K562 (cell line): Measurements from ENCODE around the gene TNFAIP8L1. TPM values are rescaled to one million over a fixed set of nuclear protein-coding genes. Genes with fewer than 3 reads are reported as not detected.
A peak's percentile ranks its signal among the peaks of the same experiment; 100 is the strongest.

Experiments used
- ATAC-seq: fragments of 200-7000 bp; cut with Tn5 transposase; 3 replicates; pipeline ENCODE4 v1.9.1; 2020; ENCODE audit warnings: moderate library complexity
- BruUV-seq: library from RNA; stranded (reverse); fragments of 400-500 nt; replicated peaks from 2 replicates; lab custom pipeline; 2021; lab: Mats Ljungman, UMichigan
- CTCF ChIA-PET: fragments of 300-600 bp; formaldehyde crosslinking; extraction: SDS; loops from one replicate; lab custom pipeline; 2021; ENCODE audit warnings: low intra/inter-chr PET ratio; lab: Yijun Ruan, JAX
- POLR2A ChIA-PET: fragments of 300-600, 350-650 bp; sonication (Branson Sonifier 250); formaldehyde crosslinking; extraction: SDS; loops from one replicate; lab custom pipeline; 2021; ENCODE audit warnings: antibody characterized with exemption, inconsistent platforms; lab: Yijun Ruan, JAX
- DNase-seq, 4 experiments: peaks; one replicate each; pipeline versions ENCODE4 v3.0.0 to v3.0.0-alpha.2; 2011 to 2018; ENCODE audit warnings: low spot score in 3 of 4, mixed read lengths in 3 of 4; ENCODE audit errors: extremely low read depth in 1 of 4
- FAIRE-seq: peaks from 2 replicates; lab custom pipeline; 2011; peaks lifted over from hg19 to GRCh38; lab: Jason Lieb, UNC
- H2AFZ ChIP-seq: 2 replicates; pipeline ENCODE4 v1.6.0; 2011; ENCODE audit warnings: low read depth, low read length, control low read depth, inconsistent platforms
- H3K27ac ChIP-seq: fragments of 200-600 bp; 3 replicates; pipeline ENCODE4 v1.8.0; 2011; ENCODE audit warnings: low read depth, mild to moderate bottlenecking, control low read depth, inconsistent platforms, low read length, moderate library complexity, mixed read lengths; ENCODE audit errors: extremely low read depth
- H3K27me3 ChIP-seq, 2 experiments: fragments of 300-600 bp in 1 of 2; 2 replicates in 1 of 2; 3 replicates in 1 of 2; pipeline versions ENCODE4 v1.6.0 to v1.8.0; 2011; ENCODE audit warnings: inconsistent platforms in 2 of 2, low read length in 2 of 2, mild to moderate bottlenecking in 1 of 2, mixed read lengths in 1 of 2, moderate library complexity in 1 of 2; ENCODE audit not compliant: control insufficient read depth in 2 of 2, insufficient read depth in 2 of 2
- H3K36me3 ChIP-seq: fragments of 300-600 bp; 3 replicates; pipeline ENCODE4 v1.8.0; 2011; ENCODE audit warnings: mild to moderate bottlenecking, low read length, inconsistent platforms; ENCODE audit not compliant: control insufficient read depth, insufficient read depth
- H3K4me1 ChIP-seq, 2 experiments: fragments of 200-600 bp in 1 of 2; replicated peaks in 1 of 2; 2 replicates in 1 of 2; 3 replicates in 1 of 2; pipeline versions ENCODE4 v1.5.1 to v1.8.0; 2011; ENCODE audit warnings: inconsistent platforms in 2 of 2, low read length in 2 of 2, mild to moderate bottlenecking in 1 of 2, mixed read lengths in 1 of 2, moderate library complexity in 1 of 2; ENCODE audit not compliant: control insufficient read depth in 2 of 2, insufficient read depth in 2 of 2
- H3K4me2 ChIP-seq: 2 replicates; pipeline ENCODE4 v1.6.1; 2011; ENCODE audit warnings: low read length, control low read depth, inconsistent platforms, mixed read lengths; ENCODE audit not compliant: insufficient read depth
- H3K4me3 ChIP-seq: fragments of 200-600 bp; sonication (generic), shearing (Covaris generic); 2 replicates; pipeline ENCODE4 v1.5.1; 2016; ENCODE audit warnings: control low read depth, inconsistent platforms
- H3K79me2 ChIP-seq: fragments of 200-600 bp; 3 replicates; pipeline ENCODE4 v1.8.0; 2011; ENCODE audit warnings: low read length, inconsistent platforms; ENCODE audit not compliant: control insufficient read depth, insufficient read depth
- H3K9ac ChIP-seq, 2 experiments: 2 replicates each; pipeline versions ENCODE4 v1.6.0 to v1.6.1; 2011; ENCODE audit warnings: low read depth in 2 of 2, low read length in 2 of 2, control low read depth in 1 of 2, inconsistent platforms in 1 of 2, mild to moderate bottlenecking in 1 of 2, mixed read lengths in 1 of 2; ENCODE audit not compliant: insufficient read depth in 1 of 2
- H3K9me1 ChIP-seq: one replicate; pipeline ENCODE4 v1.6.0; 2011; ENCODE audit warnings: inconsistent platforms, mild to moderate bottlenecking, low read length, moderate library complexity; ENCODE audit not compliant: control insufficient read depth, insufficient read depth
- H3K9me3 ChIP-seq: replicated peaks from 2 replicates; pipeline ENCODE4 v1.5.1; 2011; ENCODE audit warnings: low read depth, low read length, inconsistent platforms; ENCODE audit not compliant: control insufficient read depth, insufficient read depth
- H4K20me1 ChIP-seq: replicated peaks from 2 replicates; pipeline ENCODE4 v1.6.1; 2011; ENCODE audit warnings: low read length, inconsistent platforms, mixed read lengths; ENCODE audit not compliant: control insufficient read depth, insufficient read depth
- E2F6 ChIP-seq, 2 experiments: IDR thresholded peaks; 2 replicates each; pipeline ENCODE4 v1.6.1; 2011; ENCODE audit warnings: borderline replicate concordance in 1 of 2, control low read depth in 1 of 2, low read depth in 1 of 2, low read length in 1 of 2, mild to moderate bottlenecking in 1 of 2, mixed read lengths in 1 of 2, moderate library complexity in 1 of 2; ENCODE audit not compliant: insufficient read depth in 1 of 2, insufficient read length in 1 of 2, poor library complexity in 1 of 2, severe bottlenecking in 1 of 2; ENCODE audit errors: extremely low read depth in 1 of 2
- HMG20B ChIP-seq: fragments of 250-450 bp; sonication (Bioruptor Pico); IDR thresholded peaks from 2 replicates; pipeline ENCODE4 v1.5.0; 2021; ENCODE audit warnings: mild to moderate bottlenecking
- MBD1 ChIP-seq: fragments of 250-450 bp; sonication (Bioruptor Pico); IDR thresholded peaks from 2 replicates; pipeline ENCODE4 v1.8.0; 2022; ENCODE audit warnings: inconsistent platforms
- POLR2G ChIP-seq: fragments of 200-400 bp; formaldehyde crosslinking; IDR thresholded peaks from 2 replicates; pipeline ENCODE4 v1.6.1; 2017; ENCODE audit warnings: low read depth, mild to moderate bottlenecking, antibody characterized with exemption, low read length, moderate library complexity
- PRMT5 ChIP-seq: sonication (generic); formaldehyde crosslinking; IDR thresholded peaks from 2 replicates; pipeline ENCODE4 v1.5.0; 2020; ENCODE audit warnings: missing genetic modification reagents
- RB1 ChIP-seq: fragments of 450-650 bp; IDR thresholded peaks from 2 replicates; pipeline ENCODE4 v1.6.1; 2017; ENCODE audit warnings: low read depth, mild to moderate bottlenecking
- SIRT6 ChIP-seq: IDR thresholded peaks from one replicate; pipeline ENCODE4 v1.6.1; 2012; ENCODE audit warnings: low read depth, mild to moderate bottlenecking, control low read depth, inconsistent platforms, low read length, moderate library complexity
- SREBF2 ChIP-seq: sonication (generic); formaldehyde crosslinking; IDR thresholded peaks from 2 replicates; pipeline ENCODE4 v1.4.0; 2020; ENCODE audit warnings: mild to moderate bottlenecking, missing genetic modification reagents
- ZNF311 ChIP-seq: fragments of 250-450 bp; sonication (Bioruptor Pico); IDR thresholded peaks from 2 replicates; pipeline ENCODE4 v1.4.0; 2020; ENCODE audit warnings: mild to moderate bottlenecking, moderate library complexity
- ZNF41 ChIP-seq: fragments of 250-450 bp; sonication (Bioruptor Pico); conservative IDR thresholded peaks from 2 replicates; pipeline ENCODE4 v1.4.0; 2020; ENCODE audit warnings: mild to moderate bottlenecking
- ZNF696 ChIP-seq: fragments of 250-450 bp; sonication (Bioruptor Pico); conservative IDR thresholded peaks from 2 replicates; pipeline ENCODE4 v1.4.0; 2020; ENCODE audit warnings: mild to moderate bottlenecking, moderate library complexity
- WGBS: fragments of 100-300 bp; shearing (Covaris generic); methylation state at CpG from one replicate; pipeline ENCODE4 v1.1.6; 2016; ENCODE audit warnings: low coverage, mixed read lengths; ENCODE audit not compliant: insufficient coverage; ENCODE audit errors: missing lambda C conversion rate; 5-methylcytosine and 5-hydroxymethylcytosine counted together
- in situ Hi-C: fragments of 300-500 bp; cut with MboI; formaldehyde crosslinking; loops from 4 replicates; pipeline ENCODE4 v1.15.0; 2018; ENCODE audit warnings: inconsistent platforms, mixed read lengths
- intact Hi-C: fragments of 100-400 bp; cut with micrococcal nuclease; formaldehyde crosslinking; loops from 2 replicates; pipeline ENCODE4 v1.14.2; 2022
- polyA plus RNA-seq, 8 experiments: library from polyadenylated mRNA; depleted of rRNA in 4 of 8; stranded (reverse) in 5 of 8; unstranded in 3 of 8; fragments of >200 nt; fragmentation: Nextera tagmentation in 2 of 8; fragmentation: Illumina TruSeq in 1 of 8; extraction: Ambion mirVana in 2 of 8; extraction: Trizol in 1 of 8; gene quantifications; 2 replicates each; pipeline versions ENCODE4 v1.2.1 to v1.2.3, GENCODE V29; 2011 to 2014; ENCODE audit warnings: inconsistent platforms in 1 of 8, missing spikeins in 1 of 8
- total RNA-seq, 7 experiments: library from RNA; depleted of rRNA in 6 of 7; stranded (reverse); fragments of >200 nt in 6 of 7; fragmentation: Illumina TruSeq in 2 of 7; extraction: Trizol in 2 of 7; gene quantifications; 2 replicates each; pipeline versions ENCODE4 v1.2.1 to v1.2.3, GENCODE V29; 2011 to 2021; ENCODE audit warnings: low replicate concordance in 1 of 7

Gene TNFAIP8L1
- total and polyA plus RNA-seq, 9 of the 15 experiments (the other 6 are each of a cell fraction or from before 2014, with no cell fraction given): 0.69 to 9.3 (median 4.9) TPM

GRCh38 chr19:4703671-4704316, 64.5 kb downstream of the TNFAIP8L1 start:
- Histone ChIP-seq H3K9me3 (no peaks in the 10 kb centered on the region), H2AFZ (no peak overlapping the region), H3K27me3 (no peaks in the 10 kb centered on the region), H3K9me1 (no peaks in the 10 kb centered on the region), H3K27ac (no peak overlapping the region), H3K36me3 (peaks cover 75% of the 10 kb centered on the region; the same call in 2 of the 3 replicates), H4K20me1 (no peaks in the 10 kb centered on the region), H3K79me2 (no peaks in the 10 kb centered on the region), H3K4me2 (no peak overlapping the region), H3K4me1 (peaks cover 0 to 13% of the 10 kb centered on the region in 2 experiments; a peak in 1 of 5 replicates), H3K9ac (peak overlapping the region in 1 of 2 experiments; percentile 4; a peak in 1 of 4 replicates), H3K4me3 (no peak overlapping the region)
- 91% methylated on average over 19 of the region's 28 CpGs for WGBS
- no TSS peak for BruUV-seq
- ChIA-PET CTCF (no interaction called here), POLR2A (no interaction called here)
- no peak for ATAC-seq
- TF ChIP-seq E2F6 (IDR thresholded peaks at IDR 0.05; ENCODE audit: borderline replicate concordance in 1 of 2, extremely low read depth in 1 of 2, insufficient read depth in 1 of 2, insufficient read length in 1 of 2, low read depth in 1 of 2, low read length in 1 of 2, poor library complexity in 1 of 2, severe bottlenecking in 1 of 2) (no peak), POLR2G (peak; percentile 40; the same call in 1 of the 2 replicates)
- DNase-seq: peak in 1 of 4 experiments; percentile 28
- no peak for FAIRE-seq
- intact Hi-C loops (no loop called here), in situ Hi-C loops (no loop called here)

GRCh38 chr19:4704317-4704673, 65.0 kb downstream of the TNFAIP8L1 start:
- H2AFZ ChIP-seq: no peak overlapping the region
- FAIRE-seq (no peak), DNase-seq (no peak), ATAC-seq (no peak)
- no peak overlapping the region for H3K4me2 ChIP-seq
- in situ Hi-C loops: no loop called here
- no peak overlapping the region for H3K4me3 ChIP-seq
- intact Hi-C loops: no loop called here
- ChIA-PET POLR2A (no interaction called here), CTCF (no interaction called here)
- H4K20me1 ChIP-seq: no peaks in the 10 kb centered on the region
- H3K27ac ChIP-seq: no peak overlapping the region
- peaks cover 0 to 13% of the 10 kb centered on the region in 2 experiments; a peak in 1 of 5 replicates for H3K4me1 ChIP-seq
- H3K9ac ChIP-seq: peak overlapping the region in 1 of 2 experiments; percentile 20; a peak in 1 of 4 replicates
- H3K9me1 ChIP-seq: no peaks in the 10 kb centered on the region
- H3K27me3 ChIP-seq: no peaks in the 10 kb centered on the region
- H3K9me3 ChIP-seq: no peaks in the 10 kb centered on the region
- no TSS peak for BruUV-seq
- no peaks in the 10 kb centered on the region for H3K79me2 ChIP-seq
- 93% methylated on average over 8 of the region's 9 CpGs for WGBS
- H3K36me3 ChIP-seq: peaks cover 75% of the 10 kb centered on the region; the same call in 2 of the 3 replicates
- TF ChIP-seq ZNF41 (CRISPR knock-in tag): no peak
- TF ChIP-seq MBD1: no peak
- TF ChIP-seq SREBF2 (CRISPR knock-in tag): no peak
- no peak for TF ChIP-seq RB1
- no peak for TF ChIP-seq PRMT5 (CRISPR knock-in tag)
- TF ChIP-seq ZNF696: no peak
- TF ChIP-seq HMG20B (CRISPR knock-in tag): no peak
- TF ChIP-seq SIRT6: no peak
- TF ChIP-seq ZNF311 (CRISPR knock-in tag): no peak
